ENCODE data around the gene HAPLN3.
"Not testable (repeated sequence)": the region's sequence is repeated elsewhere in the genome, so short reads cannot be mapped to it uniquely, and the experiment has no call there.

DNA sequence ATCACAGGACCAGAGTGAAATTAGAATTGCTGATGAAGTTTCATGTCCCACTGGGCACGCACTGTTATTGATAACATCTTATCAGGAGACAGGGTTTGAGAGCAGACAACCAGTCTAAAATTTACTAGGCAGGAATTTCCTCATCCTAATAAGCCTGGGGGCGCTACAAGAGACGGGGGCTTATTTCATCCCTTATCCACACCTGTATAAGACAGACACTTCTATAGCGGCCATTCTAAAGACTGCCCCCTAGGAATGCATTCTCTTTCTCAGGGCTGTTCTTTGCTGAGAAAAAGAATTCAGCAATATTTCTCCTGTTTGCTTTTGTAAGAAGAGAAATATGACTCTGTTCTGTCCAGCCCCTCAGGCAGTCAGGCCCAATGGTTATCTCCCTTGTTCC, 39.1 kb upstream of the HAPLN3 start:
- TF ChIP-seq CTCF, POLR2A (IDR thresholded peaks at IDR 0.05): not testable (repeated sequence)

Measured in ovary (tissue), 3 donors.